ENCODE results near the gene BARX1. TPM values are rescaled to one million over a fixed set of nuclear protein-coding genes. Genes with fewer than 3 reads are reported as not detected.

Gene BARX1
- total RNA-seq, 1 experiment from 2014 or later = 8.9 TPM

DNA sequence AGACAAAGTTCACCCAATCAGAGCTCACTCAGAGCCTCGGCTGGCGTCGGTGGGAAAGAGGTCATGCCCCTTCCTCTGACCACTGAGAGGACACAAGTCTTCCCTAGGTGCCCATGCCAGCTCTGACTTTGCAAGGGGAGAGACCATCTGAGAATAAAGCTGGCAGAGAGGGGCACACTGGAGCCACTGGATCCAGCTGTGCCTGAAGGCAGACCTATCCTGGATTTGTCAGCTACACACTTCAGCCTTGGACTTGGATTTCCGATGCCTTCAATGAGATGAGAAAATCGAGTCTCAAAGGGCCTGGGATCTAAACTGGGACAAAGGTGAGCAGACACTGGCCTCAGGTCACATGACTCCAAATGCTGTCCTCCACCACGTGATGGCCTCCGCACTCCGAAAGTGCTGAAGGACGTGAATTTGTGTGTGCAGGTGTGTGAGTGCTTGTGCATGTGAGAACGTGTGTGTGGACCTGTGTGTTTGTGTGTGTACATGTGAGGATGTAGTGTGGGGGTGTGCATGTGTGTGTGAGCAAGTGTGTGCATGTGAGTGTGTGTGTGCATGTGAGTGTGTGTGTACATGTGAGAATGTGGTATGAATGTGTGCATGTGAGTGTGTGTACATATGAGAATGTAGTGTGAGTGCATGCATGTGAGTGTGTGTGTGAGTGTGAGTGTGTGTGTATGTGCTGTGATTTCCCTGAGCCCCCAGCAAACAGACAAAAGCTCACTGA lies 37.9 kb downstream of the BARX1 start:
- H3K36me3 Mint-ChIP-seq = no peaks in the 10 kb centered on the region
- no peak overlapping the region for H3K4me3 Mint-ChIP-seq
- ATAC-seq = no peak
- ChIA-PET CTCF (interaction anchor here (1.4 to 2.5 kb wide), 3 partner anchors 45 to 90 kb away, joined by 3 to 9 read pairs (median 6); no protein-coding TSS in a partner anchor), POLR2A (no interaction called here)
- TF ChIP-seq, protein P1, sequence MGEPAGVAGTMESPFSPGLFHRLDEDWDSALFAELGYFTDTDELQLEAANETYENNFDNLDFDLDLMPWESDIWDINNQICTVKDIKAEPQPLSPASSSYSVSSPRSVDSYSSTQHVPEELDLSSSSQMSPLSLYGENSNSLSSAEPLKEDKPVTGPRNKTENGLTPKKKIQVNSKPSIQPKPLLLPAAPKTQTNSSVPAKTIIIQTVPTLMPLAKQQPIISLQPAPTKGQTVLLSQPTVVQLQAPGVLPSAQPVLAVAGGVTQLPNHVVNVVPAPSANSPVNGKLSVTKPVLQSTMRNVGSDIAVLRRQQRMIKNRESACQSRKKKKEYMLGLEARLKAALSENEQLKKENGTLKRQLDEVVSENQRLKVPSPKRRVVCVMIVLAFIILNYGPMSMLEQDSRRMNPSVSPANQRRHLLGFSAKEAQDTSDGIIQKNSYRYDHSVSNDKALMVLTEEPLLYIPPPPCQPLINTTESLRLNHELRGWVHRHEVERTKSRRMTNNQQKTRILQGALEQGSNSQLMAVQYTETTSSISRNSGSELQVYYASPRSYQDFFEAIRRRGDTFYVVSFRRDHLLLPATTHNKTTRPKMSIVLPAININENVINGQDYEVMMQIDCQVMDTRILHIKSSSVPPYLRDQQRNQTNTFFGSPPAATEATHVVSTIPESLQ (CRISPR knock-in tag; IDR thresholded peaks at IDR 0.05) = no peak
- TF ChIP-seq, protein P2, sequence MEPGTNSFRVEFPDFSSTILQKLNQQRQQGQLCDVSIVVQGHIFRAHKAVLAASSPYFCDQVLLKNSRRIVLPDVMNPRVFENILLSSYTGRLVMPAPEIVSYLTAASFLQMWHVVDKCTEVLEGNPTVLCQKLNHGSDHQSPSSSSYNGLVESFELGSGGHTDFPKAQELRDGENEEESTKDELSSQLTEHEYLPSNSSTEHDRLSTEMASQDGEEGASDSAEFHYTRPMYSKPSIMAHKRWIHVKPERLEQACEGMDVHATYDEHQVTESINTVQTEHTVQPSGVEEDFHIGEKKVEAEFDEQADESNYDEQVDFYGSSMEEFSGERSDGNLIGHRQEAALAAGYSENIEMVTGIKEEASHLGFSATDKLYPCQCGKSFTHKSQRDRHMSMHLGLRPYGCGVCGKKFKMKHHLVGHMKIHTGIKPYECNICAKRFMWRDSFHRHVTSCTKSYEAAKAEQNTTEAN (CRISPR knock-in tag; IDR thresholded peaks at IDR 0.05) = 0 out of 2 replicates have a peak, but pooled peaks have one; percentile 41
- no peak overlapping the region for H3K27ac Mint-ChIP-seq
- H3K9me3 Mint-ChIP-seq = no peaks in the 10 kb centered on the region
- H3K4me1 Mint-ChIP-seq = peaks cover 7% of the 10 kb centered on the region
- no peaks in the 10 kb centered on the region; the same call in 1 of the 2 replicates for H3K27me3 Mint-ChIP-seq (ENCODE audit: low read depth)
- no peak for DNase-seq (ENCODE audit: low spot score)

DNA sequence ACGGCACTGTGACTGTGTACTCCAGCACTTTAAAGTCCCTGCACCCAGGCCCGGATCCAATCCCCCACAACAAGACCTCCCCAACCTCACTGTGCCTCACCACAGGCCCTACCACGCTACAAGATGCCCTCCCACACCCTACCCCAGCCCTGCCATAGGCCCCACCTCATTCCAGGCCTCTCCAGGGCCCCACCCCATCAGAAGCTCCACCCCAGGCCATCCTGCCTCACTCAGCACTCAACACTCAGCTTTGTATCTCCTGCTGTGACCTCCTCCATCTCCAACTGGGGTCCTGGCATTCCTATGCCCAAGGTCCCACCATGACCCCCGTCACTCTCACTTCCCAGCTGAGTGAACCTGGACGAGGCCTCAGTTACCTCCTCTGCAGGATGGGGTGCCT lies 38.8 kb downstream of the BARX1 start:
- ChIA-PET POLR2A (no interaction called here), CTCF (interaction anchor here (1.9 to 2.5 kb wide), 2 partner anchors 50 to 89 kb away, joined by 6 to 9 read pairs; no protein-coding TSS in a partner anchor)
- DNase-seq (ENCODE audit: low spot score) (no peak), ATAC-seq (no peak)
- peaks cover 9% of the 10 kb centered on the region for H3K4me1 Mint-ChIP-seq
- H3K27ac Mint-ChIP-seq = no peak overlapping the region
- H3K27me3 Mint-ChIP-seq (ENCODE audit: low read depth) = no peaks in the 10 kb centered on the region; the same call in 1 of the 2 replicates
- no peak overlapping the region for H3K4me3 Mint-ChIP-seq
- H3K36me3 Mint-ChIP-seq = no peaks in the 10 kb centered on the region
- no peaks in the 10 kb centered on the region for H3K9me3 Mint-ChIP-seq
- TF ChIP-seq NFE2L1 (CRISPR knock-in tag; IDR thresholded peaks at IDR 0.05) = no peak
- TF ChIP-seq, protein P1 (CRISPR knock-in tag; IDR thresholded peaks at IDR 0.05) = no peak
- TF ChIP-seq, protein P3, sequence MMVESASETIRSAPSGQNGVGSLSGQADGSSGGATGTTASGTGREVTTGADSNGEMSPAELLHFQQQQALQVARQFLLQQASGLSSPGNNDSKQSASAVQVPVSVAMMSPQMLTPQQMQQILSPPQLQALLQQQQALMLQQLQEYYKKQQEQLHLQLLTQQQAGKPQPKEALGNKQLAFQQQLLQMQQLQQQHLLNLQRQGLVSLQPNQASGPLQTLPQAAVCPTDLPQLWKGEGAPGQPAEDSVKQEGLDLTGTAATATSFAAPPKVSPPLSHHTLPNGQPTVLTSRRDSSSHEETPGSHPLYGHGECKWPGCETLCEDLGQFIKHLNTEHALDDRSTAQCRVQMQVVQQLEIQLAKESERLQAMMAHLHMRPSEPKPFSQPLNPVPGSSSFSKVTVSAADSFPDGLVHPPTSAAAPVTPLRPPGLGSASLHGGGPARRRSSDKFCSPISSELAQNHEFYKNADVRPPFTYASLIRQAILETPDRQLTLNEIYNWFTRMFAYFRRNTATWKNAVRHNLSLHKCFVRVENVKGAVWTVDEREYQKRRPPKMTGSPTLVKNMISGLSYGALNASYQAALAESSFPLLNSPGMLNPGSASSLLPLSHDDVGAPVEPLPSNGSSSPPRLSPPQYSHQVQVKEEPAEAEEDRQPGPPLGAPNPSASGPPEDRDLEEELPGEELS (CRISPR knock-in tag; IDR thresholded peaks at IDR 0.05) = no peak
- no peak for TF ChIP-seq MXD4 (CRISPR knock-in tag; IDR thresholded peaks at IDR 0.05; ENCODE audit: borderline replicate concordance)
- TF ChIP-seq, protein P4, sequence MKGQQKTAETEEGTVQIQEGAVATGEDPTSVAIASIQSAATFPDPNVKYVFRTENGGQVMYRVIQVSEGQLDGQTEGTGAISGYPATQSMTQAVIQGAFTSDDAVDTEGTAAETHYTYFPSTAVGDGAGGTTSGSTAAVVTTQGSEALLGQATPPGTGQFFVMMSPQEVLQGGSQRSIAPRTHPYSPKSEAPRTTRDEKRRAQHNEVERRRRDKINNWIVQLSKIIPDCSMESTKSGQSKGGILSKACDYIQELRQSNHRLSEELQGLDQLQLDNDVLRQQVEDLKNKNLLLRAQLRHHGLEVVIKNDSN (CRISPR knock-in tag; IDR thresholded peaks at IDR 0.05) = no peak
- TF ChIP-seq ZNF396 (CRISPR knock-in tag; IDR thresholded peaks at IDR 0.05; ENCODE audit: borderline replicate concordance) = no peak
- TF ChIP-seq, protein P5, sequence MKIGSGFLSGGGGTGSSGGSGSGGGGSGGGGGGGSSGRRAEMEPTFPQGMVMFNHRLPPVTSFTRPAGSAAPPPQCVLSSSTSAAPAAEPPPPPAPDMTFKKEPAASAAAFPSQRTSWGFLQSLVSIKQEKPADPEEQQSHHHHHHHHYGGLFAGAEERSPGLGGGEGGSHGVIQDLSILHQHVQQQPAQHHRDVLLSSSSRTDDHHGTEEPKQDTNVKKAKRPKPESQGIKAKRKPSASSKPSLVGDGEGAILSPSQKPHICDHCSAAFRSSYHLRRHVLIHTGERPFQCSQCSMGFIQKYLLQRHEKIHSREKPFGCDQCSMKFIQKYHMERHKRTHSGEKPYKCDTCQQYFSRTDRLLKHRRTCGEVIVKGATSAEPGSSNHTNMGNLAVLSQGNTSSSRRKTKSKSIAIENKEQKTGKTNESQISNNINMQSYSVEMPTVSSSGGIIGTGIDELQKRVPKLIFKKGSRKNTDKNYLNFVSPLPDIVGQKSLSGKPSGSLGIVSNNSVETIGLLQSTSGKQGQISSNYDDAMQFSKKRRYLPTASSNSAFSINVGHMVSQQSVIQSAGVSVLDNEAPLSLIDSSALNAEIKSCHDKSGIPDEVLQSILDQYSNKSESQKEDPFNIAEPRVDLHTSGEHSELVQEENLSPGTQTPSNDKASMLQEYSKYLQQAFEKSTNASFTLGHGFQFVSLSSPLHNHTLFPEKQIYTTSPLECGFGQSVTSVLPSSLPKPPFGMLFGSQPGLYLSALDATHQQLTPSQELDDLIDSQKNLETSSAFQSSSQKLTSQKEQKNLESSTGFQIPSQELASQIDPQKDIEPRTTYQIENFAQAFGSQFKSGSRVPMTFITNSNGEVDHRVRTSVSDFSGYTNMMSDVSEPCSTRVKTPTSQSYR (CRISPR knock-in tag; IDR thresholded peaks at IDR 0.05) = no peak
- no peak for TF ChIP-seq GTF2I (CRISPR knock-in tag; conservative IDR thresholded peaks at IDR 0.05)
- no peak for TF ChIP-seq HMGA2 (CRISPR knock-in tag; IDR thresholded peaks at IDR 0.05)
- TF ChIP-seq, protein P6, sequence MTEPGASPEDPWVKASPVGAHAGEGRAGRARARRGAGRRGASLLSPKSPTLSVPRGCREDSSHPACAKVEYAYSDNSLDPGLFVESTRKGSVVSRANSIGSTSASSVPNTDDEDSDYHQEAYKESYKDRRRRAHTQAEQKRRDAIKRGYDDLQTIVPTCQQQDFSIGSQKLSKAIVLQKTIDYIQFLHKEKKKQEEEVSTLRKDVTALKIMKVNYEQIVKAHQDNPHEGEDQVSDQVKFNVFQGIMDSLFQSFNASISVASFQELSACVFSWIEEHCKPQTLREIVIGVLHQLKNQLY (CRISPR knock-in tag; IDR thresholded peaks at IDR 0.05) = no peak

Measured in WTC11 (cell line).